ENCODE measurements around the gene SNORC. TPM values are rescaled to one million over a fixed set of nuclear protein-coding genes. Genes with fewer than 3 reads are reported as not detected.

Gene SNORC
- total and polyA plus RNA-seq, 10 of the 15 experiments (the other 5 are each of a cell fraction or from before 2014, with no cell fraction given), result 0.04 to 0.74 (median 0.45) TPM; not detected in 4

DNA sequence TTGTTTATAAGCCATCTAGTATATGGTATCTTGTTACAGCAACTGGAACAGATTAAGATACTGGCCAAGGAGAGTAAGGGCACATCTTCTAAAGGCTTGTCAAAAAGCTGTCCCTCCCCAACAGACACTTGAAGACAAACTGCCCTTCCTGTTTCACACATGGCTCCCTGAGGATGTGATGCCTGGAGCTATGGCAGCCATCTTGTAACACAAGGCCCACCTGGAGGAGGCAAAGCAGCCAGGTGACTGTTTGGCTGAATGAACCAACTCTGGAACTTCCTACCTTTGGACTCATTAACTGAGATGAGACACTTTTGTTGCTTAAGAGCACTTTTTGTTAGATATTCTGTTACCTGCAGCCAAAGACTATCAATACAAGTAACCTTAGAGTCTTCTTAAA is 54.4 kb downstream of the SNORC start (continued):
- TF ChIP-seq ATF3 (IDR thresholded peaks at IDR 0.05; ENCODE audit: borderline replicate concordance, extremely low read depth, low read depth, low read length), result no peak
- TF ChIP-seq RCOR1 (conservative IDR thresholded peaks at IDR 0.05; ENCODE audit: low read depth, low read length), result no peak
- no peak for TF ChIP-seq SUPT20H (IDR thresholded peaks at IDR 0.05; ENCODE audit: borderline replicate concordance, control insufficient read depth, low read depth, low read length)
- no peak for TF ChIP-seq KAT2A (conservative IDR thresholded peaks at IDR 0.05; ENCODE audit: control insufficient read depth, low read depth, low read length)
- no peak for TF ChIP-seq TBL1XR1 (IDR thresholded peaks at IDR 0.05; ENCODE audit: low read depth, low read length)
- TF ChIP-seq EED (IDR thresholded peaks at IDR 0.05; ENCODE audit: low read depth), result no peak

DNA sequence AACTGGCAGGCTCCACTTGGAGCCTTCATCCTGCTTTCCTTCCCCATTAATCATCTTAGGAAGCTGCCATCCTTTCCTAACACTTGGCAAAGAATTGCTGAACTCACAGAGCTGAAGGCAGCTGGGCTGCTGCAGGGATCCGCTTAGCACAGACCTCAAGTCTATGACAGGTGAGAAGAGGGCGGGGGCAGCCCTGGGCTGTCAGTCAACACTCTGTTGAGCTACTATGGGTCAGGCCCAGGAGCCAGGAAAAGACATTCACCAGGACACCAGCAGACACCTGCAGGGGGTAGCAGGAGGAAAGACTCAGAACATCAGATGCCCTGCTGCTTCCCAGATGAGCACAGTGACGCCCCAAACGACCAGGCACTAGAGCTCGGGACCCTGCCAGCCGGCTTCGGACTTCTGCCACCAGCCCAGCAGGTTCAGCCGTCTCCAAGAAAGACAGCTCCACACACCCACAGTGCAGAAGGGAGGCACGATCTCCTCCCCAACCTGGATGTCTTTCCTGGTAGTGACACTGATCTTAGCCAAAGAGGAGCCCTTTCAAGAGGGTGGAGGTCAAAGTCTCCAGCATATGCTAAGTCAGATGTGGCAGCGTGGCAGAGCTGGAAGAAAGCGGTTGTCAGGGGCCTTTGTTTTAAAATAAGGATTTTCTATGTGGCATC is 55.2 kb downstream of the SNORC start:
- no peaks in the 10 kb centered on the region for H3K36me3 ChIP-seq (ENCODE audit: control insufficient read depth in 2 of 2, insufficient read depth in 2 of 2, low read length in 1 of 2)
- DNase-seq (ENCODE audit: low read depth, low spot score) (no peak), FAIRE-seq (no peak), ATAC-seq (no peak)
- no peak overlapping the region for H2AFZ ChIP-seq (ENCODE audit: control insufficient read depth, low read depth, low read length)
- 24% methylated on average over 11 of the region's 11 CpGs for WGBS (ENCODE audit: insufficient coverage, insufficient replicate concordance, low lambda C conversion rate, missing lambda C conversion rate)
- peaks cover 5 to 6% of the 10 kb centered on the region in 2 experiments for H3K27me3 ChIP-seq (replicated peaks in 1 of 2; ENCODE audit: control insufficient read depth in 2 of 2, insufficient read depth in 2 of 2, low read length in 1 of 2)
- intact Hi-C loops (cut with micrococcal nuclease; ENCODE audit: unreplicated experiment), result no loop called here
- TF ChIP-seq ATF3 (IDR thresholded peaks at IDR 0.05; ENCODE audit: borderline replicate concordance, extremely low read depth, low read depth, low read length), result no peak
- TF ChIP-seq, protein P1, sequence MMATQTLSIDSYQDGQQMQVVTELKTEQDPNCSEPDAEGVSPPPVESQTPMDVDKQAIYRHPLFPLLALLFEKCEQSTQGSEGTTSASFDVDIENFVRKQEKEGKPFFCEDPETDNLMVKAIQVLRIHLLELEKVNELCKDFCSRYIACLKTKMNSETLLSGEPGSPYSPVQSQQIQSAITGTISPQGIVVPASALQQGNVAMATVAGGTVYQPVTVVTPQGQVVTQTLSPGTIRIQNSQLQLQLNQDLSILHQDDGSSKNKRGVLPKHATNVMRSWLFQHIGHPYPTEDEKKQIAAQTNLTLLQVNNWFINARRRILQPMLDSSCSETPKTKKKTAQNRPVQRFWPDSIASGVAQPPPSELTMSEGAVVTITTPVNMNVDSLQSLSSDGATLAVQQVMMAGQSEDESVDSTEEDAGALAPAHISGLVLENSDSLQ (IDR thresholded peaks at IDR 0.05), result peak; percentile 60
- SMC1A ChIA-PET (ENCODE audit: uncharacterized antibody, unreplicated experiment), result interaction anchor here (0.9 kb wide), 1 partner anchor 104 kb away, joined by 4 read pairs; no protein-coding TSS in a partner anchor
- H3K9me3 ChIP-seq (replicated peaks; ENCODE audit: control insufficient read depth, insufficient read depth, low read length), result no peaks in the 10 kb centered on the region; the same call in 2 of the 3 replicates
- H3K79me2 ChIP-seq (ENCODE audit: control insufficient read depth, insufficient read depth, low read length), result no peaks in the 10 kb centered on the region
- POLR2A ChIA-PET, result no interaction called here
- CTCF ChIA-PET, result interaction anchor here (0.8 to 1.6 kb wide), 3 partner anchors 9 to 326 kb away, joined by 3 to 7 read pairs (median 3); partner anchors contain the start of gene ATG16L1
- BruUV-seq (replicated peaks), result no TSS peak
- H3K4me3 ChIP-seq, result no peak overlapping the region
- no peaks in the 10 kb centered on the region for H3K4me1 ChIP-seq (ENCODE audit: control insufficient read depth, insufficient read depth, low read length)
- RAD21 ChIA-PET (ENCODE audit: unreplicated experiment), result interaction anchor here (1.0 kb wide), 1 partner anchor 103 kb away, joined by 4 read pairs; no protein-coding TSS in a partner anchor
- no peak overlapping the region for H3K27ac ChIP-seq (ENCODE audit: control insufficient read depth, insufficient read depth)
- H3K4me2 ChIP-seq (ENCODE audit: control insufficient read depth, insufficient read depth), result no peak overlapping the region
- no peaks in the 10 kb centered on the region for H4K20me1 ChIP-seq (ENCODE audit: control insufficient read depth, insufficient read depth)
- no peak overlapping the region for H3K9ac ChIP-seq (ENCODE audit: control insufficient read depth, insufficient read depth, low read length)
- in situ Hi-C loops (cut with MboI), result no loop called here

Data from GM12878 (cell line).